ENCODE results near the gene PDE4D.

PDE4D gene

DNA sequence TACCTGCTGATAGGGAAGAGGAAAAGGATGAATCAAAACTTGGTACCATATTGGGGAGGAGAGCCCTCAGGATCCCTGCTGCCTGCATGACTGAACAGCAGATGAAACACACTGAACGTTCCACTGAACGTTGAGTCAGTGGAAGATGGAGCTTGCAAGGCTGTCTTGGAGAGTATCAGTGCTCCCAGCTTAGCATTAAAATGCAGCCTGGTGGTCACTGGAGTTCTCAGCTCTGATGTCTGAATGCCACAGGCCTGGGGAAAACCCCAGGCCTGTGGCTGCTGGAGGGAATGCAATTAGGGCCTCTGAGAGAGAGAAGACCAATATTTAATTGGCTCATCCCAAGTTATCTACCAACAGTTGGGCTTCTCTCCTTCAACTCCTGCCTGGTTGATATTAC, 54.5 kb downstream of the PDE4D start:
- no peak for DNase-seq (ENCODE audit: low read depth)

DNA sequence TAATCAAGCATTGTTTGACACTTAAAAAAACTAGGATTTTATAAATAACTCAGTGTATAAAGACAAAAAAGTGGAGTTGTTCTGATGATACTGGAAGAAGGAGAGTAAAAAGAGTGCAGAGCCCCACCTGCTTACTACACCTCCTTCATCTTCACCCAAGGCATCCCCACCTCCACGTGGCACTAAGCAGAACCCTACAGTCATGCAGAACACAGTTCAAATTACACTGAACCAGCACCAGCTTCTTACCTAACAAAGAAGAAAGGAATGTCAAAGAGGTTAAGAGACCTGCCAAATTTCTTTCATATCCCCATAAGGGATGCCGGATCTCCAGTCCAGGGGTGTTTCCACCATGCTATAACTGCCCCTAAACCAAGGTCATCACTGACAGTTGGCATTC, 55.5 kb downstream of the PDE4D start:
- no peak for DNase-seq (ENCODE audit: low read depth)

DNA sequence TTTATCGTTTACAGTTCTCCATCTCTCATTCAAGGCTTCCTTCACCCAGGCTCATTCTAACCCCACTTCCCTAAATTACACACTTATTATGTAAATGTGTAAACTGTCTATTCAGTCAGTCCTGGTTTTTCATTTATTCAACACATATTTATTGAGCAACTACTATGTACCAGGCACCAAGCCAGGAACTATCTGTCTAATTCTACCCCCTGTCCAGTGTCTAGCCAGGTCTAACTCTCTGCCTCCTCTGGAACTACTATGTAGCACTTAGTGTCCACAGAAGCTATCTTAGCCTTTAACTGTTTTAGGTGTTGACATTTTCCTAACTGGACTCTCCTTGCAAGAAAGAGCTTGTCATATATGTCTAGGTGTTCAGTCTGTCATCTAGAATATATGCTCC, 56.5 kb downstream of the PDE4D start:
- no peak for DNase-seq (ENCODE audit: low read depth)

DNA sequence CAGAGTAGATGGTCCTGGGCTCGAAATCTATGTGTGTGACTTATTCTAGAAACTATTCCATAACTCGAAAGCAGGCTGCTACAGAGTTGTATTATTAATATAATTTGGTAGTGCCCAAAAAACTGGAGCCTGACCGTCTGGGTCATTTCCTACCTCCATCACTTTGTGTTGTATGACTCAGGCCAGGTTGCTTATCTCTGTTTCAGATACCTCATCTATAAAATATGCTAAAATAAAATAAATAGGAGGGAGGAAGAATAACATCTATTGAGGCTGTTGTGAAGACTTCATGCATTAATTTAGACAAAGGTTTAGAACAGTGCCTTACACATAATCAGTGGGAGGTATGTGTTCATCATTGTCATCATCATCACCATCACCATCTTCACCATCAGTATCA, 57.7 kb downstream of the PDE4D start:
- no peak for DNase-seq (ENCODE audit: low read depth)

GRCh38 chr5:59833448-59833847, 60.1 kb downstream of the PDE4D start:
- DNase-seq (ENCODE audit: low read depth), result no peak

DNA sequence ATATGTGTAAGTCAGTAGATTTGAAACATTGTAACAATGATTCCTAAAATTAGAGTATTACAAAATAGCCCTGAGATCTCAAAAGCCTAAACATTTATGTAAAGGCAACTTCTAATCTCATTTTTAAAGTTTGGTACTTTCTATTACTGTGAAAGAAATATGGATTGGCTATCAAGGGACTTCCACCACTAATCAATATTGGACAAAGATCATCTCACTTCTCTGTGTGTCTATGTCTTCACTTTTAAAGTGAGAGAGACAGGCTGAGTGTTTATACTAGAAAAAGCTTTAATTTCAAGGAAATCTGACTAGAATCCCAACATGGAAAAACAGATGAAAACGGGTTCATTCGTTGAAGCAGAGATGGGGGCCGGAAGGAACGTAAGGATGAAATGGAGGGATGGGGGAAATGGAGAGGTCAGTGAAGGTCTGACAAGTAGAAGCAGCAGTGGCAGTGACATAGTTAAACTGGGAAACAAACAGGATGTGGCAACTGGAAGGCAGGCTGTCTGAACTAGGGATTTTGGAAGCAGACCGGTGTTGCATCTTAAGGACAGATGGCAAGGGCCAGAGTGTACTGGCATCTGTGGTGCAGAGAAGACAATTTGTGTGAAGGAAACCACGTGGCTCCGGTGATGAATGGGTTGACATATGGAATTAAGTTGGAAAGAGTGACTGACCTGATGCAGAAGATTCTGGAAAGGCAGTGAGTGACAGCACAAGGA, 60.8 kb downstream of the PDE4D start:
- no peak for DNase-seq (ENCODE audit: low read depth)

DNA sequence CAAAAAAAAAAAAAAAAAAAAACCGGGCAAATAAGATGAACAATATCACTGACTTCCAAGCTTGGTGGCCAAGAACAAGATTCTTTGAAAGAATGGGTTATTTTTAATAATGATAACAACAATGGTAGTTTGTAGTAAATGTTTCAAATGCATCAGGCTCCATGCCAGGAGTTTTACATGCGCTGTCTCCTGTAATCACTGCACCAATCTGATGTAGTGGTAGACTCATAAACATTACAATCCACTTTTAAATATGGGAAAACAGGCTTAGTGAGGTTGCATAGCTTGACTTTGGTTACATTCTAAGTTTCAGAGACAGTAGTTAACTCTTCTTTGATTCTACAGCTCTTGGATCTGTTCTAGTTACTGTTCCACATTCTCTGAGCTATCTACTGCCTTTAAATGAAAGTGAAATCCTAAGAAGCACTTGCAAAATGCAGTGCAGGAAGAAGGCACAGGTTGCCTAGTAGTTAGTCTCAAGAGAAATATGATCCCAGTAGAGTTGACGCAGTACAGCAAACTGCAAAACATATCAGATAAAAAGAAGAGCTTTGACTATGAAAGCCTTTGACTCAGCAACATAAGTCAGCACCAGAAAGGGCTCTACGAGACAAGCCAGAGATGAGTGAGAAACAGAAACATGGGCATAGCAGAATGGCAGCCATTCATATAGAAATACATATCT, 62.1 kb downstream of the PDE4D start:
- no peak for DNase-seq (ENCODE audit: low read depth)

DNA sequence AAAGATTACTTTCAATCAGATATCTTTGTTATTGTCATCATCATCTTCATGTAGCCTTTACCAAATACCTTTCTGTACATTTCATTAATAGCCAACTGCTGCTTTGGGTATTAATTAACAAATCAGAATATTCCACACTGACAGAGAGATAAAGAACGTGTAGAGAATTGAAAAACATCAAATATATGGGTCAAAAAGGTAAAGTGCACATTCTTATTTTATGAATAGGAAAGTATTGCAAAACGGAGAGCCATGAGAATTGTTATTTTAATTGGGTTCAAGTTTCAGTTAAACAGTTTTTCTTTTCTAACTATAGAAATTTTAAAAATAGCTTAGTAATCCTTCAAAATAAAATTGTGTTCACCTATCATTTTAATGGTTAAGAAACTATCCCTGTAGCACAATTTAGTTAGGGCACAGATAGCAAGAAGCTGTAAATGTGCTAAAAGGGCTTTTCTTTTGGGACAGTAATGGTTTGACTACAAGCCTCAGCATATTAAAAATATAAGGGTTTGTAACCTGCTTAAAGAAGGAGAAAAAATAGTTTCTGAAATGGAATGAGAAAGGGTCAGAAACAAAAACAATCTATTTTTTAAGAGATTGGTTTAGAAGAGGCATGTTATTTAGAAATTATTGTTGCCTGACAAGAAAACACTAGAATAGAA, 62.9 kb downstream of the PDE4D start:
- no peak for DNase-seq (ENCODE audit: low read depth)

DNA sequence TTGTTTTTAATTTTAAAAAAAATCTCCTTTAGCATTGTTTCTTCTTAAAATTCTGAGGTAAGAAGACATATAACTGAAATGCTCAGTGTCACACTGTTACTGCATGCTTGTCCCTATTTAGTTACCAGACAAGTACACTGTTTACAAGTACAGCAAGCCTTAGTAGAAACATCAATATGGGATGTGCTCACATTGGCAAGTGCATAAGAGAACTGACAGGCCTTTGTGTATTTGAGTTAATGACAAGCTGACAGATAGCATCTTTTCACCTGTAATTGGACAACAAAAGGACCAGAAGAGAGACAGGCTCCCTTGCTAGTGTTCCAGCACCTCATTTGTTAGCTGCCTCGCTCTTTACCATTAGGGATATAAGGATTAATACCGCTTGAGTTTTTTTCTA, 63.6 kb downstream of the PDE4D start:
- DNase-seq (ENCODE audit: low read depth), result no peak

DNA sequence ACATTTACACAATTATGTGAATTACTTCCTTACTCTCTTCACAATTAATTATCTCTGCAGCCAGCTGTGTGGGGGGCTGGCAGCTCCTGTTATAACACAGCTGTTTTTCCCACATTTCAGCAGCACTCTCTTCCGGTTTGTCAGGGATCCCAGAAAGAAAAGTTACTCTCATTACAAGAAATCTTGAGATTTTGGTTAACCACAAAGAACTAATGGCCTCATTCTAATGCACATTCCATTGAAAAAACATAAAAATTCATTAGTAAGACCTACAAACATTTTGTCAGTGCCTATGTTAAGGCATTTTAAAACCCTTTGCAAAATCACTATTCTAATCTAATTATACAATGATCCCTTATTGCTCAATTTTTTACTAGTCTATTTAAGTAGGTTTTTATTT, 64.1 kb downstream of the PDE4D start:
- DNase-seq (ENCODE audit: low read depth), result no peak

GRCh38 chr5:59828623-59829022, 64.9 kb downstream of the PDE4D start:
- DNase-seq (ENCODE audit: low read depth), result no peak

DNA sequence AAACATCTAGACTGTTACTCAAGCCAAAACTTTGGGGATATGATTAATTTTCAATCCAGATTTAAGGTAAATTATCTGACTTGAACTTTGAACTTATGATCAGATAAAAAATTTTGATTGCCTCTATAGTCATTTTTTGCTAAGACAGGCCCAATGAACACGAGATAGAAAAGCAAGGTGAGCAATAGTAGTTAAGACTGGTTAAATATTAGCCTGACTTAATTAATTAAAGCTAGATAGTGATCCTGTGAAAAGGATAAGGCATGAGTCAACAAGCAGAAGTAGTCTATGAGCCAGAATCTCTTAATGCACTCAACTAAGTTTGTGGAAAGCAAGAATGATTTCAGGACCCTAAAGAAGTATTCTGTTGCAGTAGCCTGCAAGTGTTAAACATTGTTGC, 66.5 kb downstream of the PDE4D start:
- no peak for DNase-seq (ENCODE audit: low read depth)

- DNase-seq (ENCODE audit: low read depth), result no peak
Measured at GRCh38 chr5:59823420-59823819, 70.1 kb downstream of the PDE4D start.

- no peak for DNase-seq (ENCODE audit: low read depth)
Measured at GRCh38 chr5:59819806-59820205, 73.7 kb downstream of the PDE4D start.

DNA sequence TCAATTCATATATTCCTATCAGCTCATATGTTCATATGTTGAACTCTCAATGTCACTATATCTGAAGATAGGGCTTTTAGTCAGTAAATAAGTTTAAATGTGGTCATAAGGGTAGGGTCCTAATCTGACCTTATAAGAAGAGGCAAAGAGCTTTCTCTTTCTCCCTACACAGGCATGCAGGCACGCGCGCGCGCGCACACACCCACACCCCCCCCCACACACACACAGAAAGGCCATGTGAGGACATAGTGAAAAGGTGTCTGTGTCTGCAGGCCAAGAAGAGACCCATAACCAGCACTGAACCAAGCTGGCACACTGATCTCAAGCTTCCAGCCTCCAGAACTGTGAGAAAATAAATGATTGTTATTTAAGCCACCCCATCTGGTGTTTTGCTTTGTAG, 76.0 kb downstream of the PDE4D start:
- DNase-seq (ENCODE audit: low read depth), result no peak

- DNase-seq (ENCODE audit: low read depth), result no peak
Measured at GRCh38 chr5:59816654-59817300, 76.7 kb downstream of the PDE4D start.

- no peak for DNase-seq (ENCODE audit: low read depth)
Measured at GRCh38 chr5:59814537-59814872, 79.0 kb downstream of the PDE4D start.

DNA sequence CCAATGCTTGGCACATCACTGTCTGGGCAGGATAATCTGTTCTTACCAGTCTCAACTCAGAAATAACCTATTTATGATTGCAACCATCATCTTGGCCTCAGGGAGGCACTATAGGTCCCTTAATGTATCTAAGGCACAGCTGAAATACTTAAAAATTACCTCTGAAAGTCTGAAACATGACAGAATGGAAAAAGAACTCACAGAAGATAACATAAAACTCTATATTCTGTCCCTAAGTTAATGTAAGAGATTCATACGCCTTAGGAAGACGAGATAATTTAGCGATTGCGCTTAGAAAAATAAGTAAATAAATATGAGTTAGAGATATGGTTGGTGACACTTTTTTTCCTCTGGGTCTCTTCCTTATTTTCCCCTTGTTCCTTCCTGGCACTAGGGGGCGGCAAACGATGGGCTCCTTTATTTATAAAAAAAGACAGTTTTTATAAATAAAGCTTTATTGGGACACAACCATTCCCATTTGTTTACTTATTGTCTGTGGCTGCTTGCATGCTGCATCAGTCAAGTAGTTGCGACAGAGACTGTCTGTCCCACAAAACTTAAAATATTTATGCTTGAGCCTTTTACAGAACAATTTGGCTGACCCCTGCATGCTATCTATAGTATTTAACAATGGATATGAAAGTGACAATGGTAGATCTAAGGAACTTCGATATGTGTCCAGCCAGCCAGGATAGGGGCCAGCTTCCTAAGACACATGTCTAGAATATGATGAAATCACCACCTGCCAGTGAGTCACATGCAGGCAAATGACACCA, 79.6 kb downstream of the PDE4D start:
- DNase-seq (ENCODE audit: low read depth), result no peak

- DNase-seq (ENCODE audit: low read depth), result peak; percentile 39
Measured at GRCh38 chr5:59810041-59810440, 83.5 kb downstream of the PDE4D start.

GRCh38 chr5:59807806-59808205, 85.7 kb downstream of the PDE4D start:
- DNase-seq (ENCODE audit: low read depth), result no peak

- DNase-seq (ENCODE audit: low read depth), result no peak
Measured at GRCh38 chr5:59800347-59800893, 93.1 kb downstream of the PDE4D start.
